RWPE2 (cell line): ENCODE measurements around the gene PLEKHD1.

Source experiments
- ATAC-seq: fragments of 200-7000 bp; cut with Tn5 transposase; 3 replicates; pipeline ENCODE4 v1.9.1; 2021; ENCODE audit warnings: low read depth
- DNase-seq: peaks from one replicate; pipeline ENCODE4 v3.0.0-alpha.2; 2020; ENCODE audit warnings: low spot score
- H3K27ac ChIP-seq: fragments of 450-650 bp; 2 replicates; pipeline ENCODE4 v1.5.1; 2017; ENCODE audit warnings: mild to moderate bottlenecking; ENCODE audit not compliant: poor library complexity, severe bottlenecking
- H3K27me3 ChIP-seq: fragments of 250-450 bp; sonication (Bioruptor Pico); 2 replicates; pipeline ENCODE4 v1.5.1; 2021; ENCODE audit warnings: mild to moderate bottlenecking, moderate library complexity; ENCODE audit not compliant: insufficient read depth, poor library complexity, severe bottlenecking
- H3K36me3 ChIP-seq: fragments of 250-450 bp; sonication (Bioruptor Pico); 2 replicates; pipeline ENCODE4 v1.5.1; 2020; ENCODE audit warnings: low read depth, mild to moderate bottlenecking, moderate library complexity
- H3K4me1 ChIP-seq: fragments of 250-450 bp; sonication (Bioruptor Pico); 2 replicates; pipeline ENCODE4 v1.5.1; 2021; ENCODE audit warnings: mild to moderate bottlenecking, moderate library complexity; ENCODE audit not compliant: insufficient read depth, poor library complexity, severe bottlenecking
- H3K4me3 ChIP-seq: fragments of 250-450 bp; sonication (Bioruptor Pico); 2 replicates; pipeline ENCODE4 v1.5.1; 2021; ENCODE audit warnings: mild to moderate bottlenecking, moderate library complexity; ENCODE audit not compliant: severe bottlenecking
- H3K9me3 ChIP-seq: fragments of 250-450 bp; sonication (Bioruptor Pico); 2 replicates; pipeline ENCODE4 v1.5.1; 2021; ENCODE audit warnings: mild to moderate bottlenecking, moderate library complexity; ENCODE audit not compliant: severe bottlenecking
- CTCF ChIP-seq: fragments of 450-650 bp; IDR thresholded peaks from one replicate; pipeline ENCODE4 v1.5.1; 2017; ENCODE audit warnings: mild to moderate bottlenecking, moderate library complexity; ENCODE audit not compliant: poor library complexity, severe bottlenecking

Gene PLEKHD1

GRCh38 chr14:69485701-69486100, 1.2 kb downstream of the PLEKHD1 start:
- no peak overlapping the region for H3K4me3 ChIP-seq
- ATAC-seq = no peak
- no peaks in the 10 kb centered on the region for H3K9me3 ChIP-seq
- H3K4me1 ChIP-seq = no peaks in the 10 kb centered on the region
- no peak overlapping the region for H3K27ac ChIP-seq
- H3K36me3 ChIP-seq = no peaks in the 10 kb centered on the region
- TF ChIP-seq CTCF = no peak
- DNase-seq = no peak
- H3K27me3 ChIP-seq = peaks cover 47% of the 10 kb centered on the region

- H3K36me3 ChIP-seq = no peaks in the 10 kb centered on the region
- ATAC-seq (no peak), DNase-seq (no peak)
- no peak overlapping the region for H3K4me3 ChIP-seq
- H3K27me3 ChIP-seq = peaks cover 45% of the 10 kb centered on the region
- no peaks in the 10 kb centered on the region for H3K4me1 ChIP-seq
- H3K9me3 ChIP-seq = no peaks in the 10 kb centered on the region
- no peak for TF ChIP-seq CTCF
- H3K27ac ChIP-seq = no peak overlapping the region
Observed at GRCh38 chr14:69487226-69487625, 2.7 kb downstream of the PLEKHD1 start.

- Histone ChIP-seq H3K4me1 (no peaks in the 10 kb centered on the region), H3K27me3 (peaks cover 39% of the 10 kb centered on the region), H3K9me3 (no peaks in the 10 kb centered on the region), H3K36me3 (no peaks in the 10 kb centered on the region), H3K27ac (no peak overlapping the region), H3K4me3 (no peak overlapping the region)
- no peak for DNase-seq
- TF ChIP-seq CTCF = no peak
- no peak for ATAC-seq
Observed at GRCh38 chr14:69487771-69488170, 3.2 kb downstream of the PLEKHD1 start.

- Histone ChIP-seq H3K27ac (no peak overlapping the region), H3K27me3 (peaks cover 22% of the 10 kb centered on the region), H3K36me3 (no peaks in the 10 kb centered on the region), H3K4me1 (no peaks in the 10 kb centered on the region), H3K9me3 (no peaks in the 10 kb centered on the region), H3K4me3 (no peak overlapping the region)
- TF ChIP-seq CTCF = no peak
- ATAC-seq = no peak
- no peak for DNase-seq
Observed at GRCh38 chr14:69489495-69489894, 5.0 kb downstream of the PLEKHD1 start.

GRCh38 chr14:69490219-69490918, 5.8 kb downstream of the PLEKHD1 start:
- TF ChIP-seq CTCF = no peak
- Histone ChIP-seq H3K4me1 (no peaks in the 10 kb centered on the region), H3K4me3 (no peak overlapping the region), H3K27me3 (peaks cover 14% of the 10 kb centered on the region), H3K36me3 (no peaks in the 10 kb centered on the region), H3K27ac (no peak overlapping the region), H3K9me3 (no peaks in the 10 kb centered on the region)
- DNase-seq (no peak), ATAC-seq (no peak)
